C4-2B (cell line): Measurements from ENCODE around the gene SEPTIN2.

ENCODE experiments used
- CTCF ChIP-seq: fragments of 450-650 bp; conservative IDR thresholded peaks from 2 replicates; pipeline ENCODE4 v1.5.1; 2017; ENCODE audit warnings: mild to moderate bottlenecking
- ZFX ChIP-seq: fragments of 450-650 bp; IDR thresholded peaks from 2 replicates; pipeline ENCODE4 v1.6.1; 2017

- no peak for TF ChIP-seq CTCF
- TF ChIP-seq ZFX = no peak
Observed at GRCh38 chr2:241393524-241394196, 77.9 kb downstream of the SEPTIN2 start.
